ENCODE measurements around the gene RAB3C. TPM values are rescaled to one million over a fixed set of nuclear protein-coding genes. Genes with fewer than 3 reads are reported as not detected.

Gene RAB3C
- total RNA-seq, 1 donor from 2014 or later = 2.5 TPM

GRCh38 chr5:58750036-58750435 is 167.2 kb downstream of the RAB3C start:
- no peak for DNase-seq (ENCODE audit: extremely low spot score in 2 of 2)
- H3K36me3 ChIP-seq = no peaks in the 10 kb centered on the region
- H3K27me3 ChIP-seq = no peaks in the 10 kb centered on the region
- intact Hi-C loops (cut with DNase I) = no loop called here
- H3K4me1 ChIP-seq = no peaks in the 10 kb centered on the region
- no peak overlapping the region for H3K4me3 ChIP-seq
- H3K27ac ChIP-seq = no peak overlapping the region
- H3K9me3 ChIP-seq = no peaks in the 10 kb centered on the region
- TF ChIP-seq CTCF (IDR thresholded peaks at IDR 0.05) (no peak), POLR2AphosphoS5 (IDR thresholded peaks at IDR 0.05; ENCODE audit: insufficient read depth in 1 of 2, low read depth in 1 of 2) (no peak), POLR2A (IDR thresholded peaks at IDR 0.05) (no peak)

GRCh38 chr5:58751222-58751837 is 168.5 kb downstream of the RAB3C start:
- intact Hi-C loops (cut with DNase I) = no loop called here
- DNase-seq (ENCODE audit: extremely low spot score in 2 of 2) = no peak
- Histone ChIP-seq H3K4me3 (no peak overlapping the region), H3K27me3 (no peaks in the 10 kb centered on the region), H3K36me3 (no peaks in the 10 kb centered on the region), H3K9me3 (no peaks in the 10 kb centered on the region), H3K27ac (no peak overlapping the region), H3K4me1 (no peaks in the 10 kb centered on the region)
- TF ChIP-seq POLR2AphosphoS5 (IDR thresholded peaks at IDR 0.05; ENCODE audit: insufficient read depth in 1 of 2, low read depth in 1 of 2) = no peak
- no peak for TF ChIP-seq POLR2A (IDR thresholded peaks at IDR 0.05)
- no peak for TF ChIP-seq CTCF (IDR thresholded peaks at IDR 0.05)

GRCh38 chr5:58752104-58752503 is 169.2 kb downstream of the RAB3C start:
- H3K4me1 ChIP-seq = no peaks in the 10 kb centered on the region
- H3K4me3 ChIP-seq = no peak overlapping the region
- DNase-seq (ENCODE audit: extremely low spot score in 2 of 2) = no peak
- H3K27me3 ChIP-seq = no peaks in the 10 kb centered on the region
- no peaks in the 10 kb centered on the region for H3K9me3 ChIP-seq
- TF ChIP-seq POLR2A (IDR thresholded peaks at IDR 0.05) = no peak
- no peak for TF ChIP-seq CTCF (IDR thresholded peaks at IDR 0.05)
- TF ChIP-seq POLR2AphosphoS5 (IDR thresholded peaks at IDR 0.05; ENCODE audit: insufficient read depth in 1 of 2, low read depth in 1 of 2) = no peak
- H3K27ac ChIP-seq = no peak overlapping the region
- no peaks in the 10 kb centered on the region for H3K36me3 ChIP-seq
- intact Hi-C loops (cut with DNase I) = no loop called here

GRCh38 chr5:58753446-58753845 is 170.6 kb downstream of the RAB3C start:
- TF ChIP-seq CTCF (IDR thresholded peaks at IDR 0.05) = no peak
- no peak for TF ChIP-seq POLR2A (IDR thresholded peaks at IDR 0.05)
- no peak for TF ChIP-seq POLR2AphosphoS5 (IDR thresholded peaks at IDR 0.05; ENCODE audit: insufficient read depth in 1 of 2, low read depth in 1 of 2)
- intact Hi-C loops (cut with DNase I) = no loop called here
- Histone ChIP-seq H3K27ac (no peak overlapping the region), H3K4me3 (no peak overlapping the region), H3K4me1 (no peaks in the 10 kb centered on the region), H3K36me3 (no peaks in the 10 kb centered on the region), H3K9me3 (no peaks in the 10 kb centered on the region), H3K27me3 (no peaks in the 10 kb centered on the region)
- DNase-seq (ENCODE audit: extremely low spot score in 2 of 2) = no peak

GRCh38 chr5:58754250-58754649 is 171.4 kb downstream of the RAB3C start:
- Histone ChIP-seq H3K36me3 (no peaks in the 10 kb centered on the region), H3K27ac (no peak overlapping the region), H3K4me1 (no peaks in the 10 kb centered on the region), H3K9me3 (no peaks in the 10 kb centered on the region), H3K27me3 (no peaks in the 10 kb centered on the region), H3K4me3 (no peak overlapping the region)
- intact Hi-C loops (cut with DNase I) = no loop called here
- TF ChIP-seq POLR2AphosphoS5 (IDR thresholded peaks at IDR 0.05; ENCODE audit: insufficient read depth in 1 of 2, low read depth in 1 of 2) = no peak
- TF ChIP-seq CTCF (IDR thresholded peaks at IDR 0.05) = no peak
- TF ChIP-seq POLR2A (IDR thresholded peaks at IDR 0.05) = no peak
- DNase-seq (ENCODE audit: extremely low spot score in 2 of 2) = no peak

Data from vagina (tissue), 2 donors.